ENCODE measurements around the gene ELK1.

The ELK1 gene

DNA sequence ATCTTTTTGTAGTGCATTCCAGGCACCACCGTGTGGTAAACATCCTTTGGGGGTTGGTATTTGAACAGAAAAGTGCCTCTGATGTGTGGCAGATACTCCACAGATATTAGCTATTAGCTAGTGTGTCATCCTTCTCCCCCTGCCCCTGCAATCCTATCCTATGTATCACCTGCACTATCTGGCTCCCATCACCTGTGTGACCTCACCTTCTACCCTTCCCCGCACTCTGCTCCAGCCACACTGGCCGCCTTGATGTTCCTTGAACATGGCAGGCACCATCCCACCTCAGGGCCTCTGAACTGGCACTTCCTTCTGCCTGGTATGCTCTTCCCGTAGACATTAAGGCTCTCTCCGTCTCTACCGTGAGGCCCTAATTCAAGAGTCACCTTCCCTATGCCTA is 3.7 kb downstream of the ELK1 start:
- TF ChIP-seq YY1 (IDR thresholded peaks at IDR 0.05; ENCODE audit: low read depth) = no peak
- TF ChIP-seq FOXM1 (IDR thresholded peaks at IDR 0.05; ENCODE audit: borderline replicate concordance, low read depth) = no peak

DNA sequence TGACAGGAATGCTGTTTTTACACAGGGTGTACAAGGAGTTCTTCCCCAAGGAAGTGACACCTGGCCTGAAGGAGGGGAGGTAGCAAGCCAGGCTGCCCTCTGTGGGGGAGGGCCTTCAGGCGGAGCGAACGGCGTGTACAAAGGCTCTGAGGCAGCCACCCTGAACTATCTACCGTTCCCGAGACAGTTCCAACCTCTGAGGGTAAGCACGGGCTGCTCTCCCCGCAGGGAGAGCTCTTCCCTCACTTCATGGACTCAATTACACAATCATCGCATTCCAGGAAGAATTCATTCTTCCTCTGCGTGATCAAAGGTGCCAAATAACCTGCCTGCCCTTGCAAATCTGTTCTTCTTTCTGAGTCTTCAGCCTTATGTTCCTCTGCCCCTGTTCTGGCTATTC is 4.8 kb downstream of the ELK1 start:
- TF ChIP-seq EGR1 (IDR thresholded peaks at IDR 0.05) = no peak
- TF ChIP-seq MAX (IDR thresholded peaks at IDR 0.05) = no peak
- no peak for TF ChIP-seq EP300 (IDR thresholded peaks at IDR 0.05; ENCODE audit: borderline replicate concordance)
- TF ChIP-seq REST (IDR thresholded peaks at IDR 0.05; ENCODE audit: low read depth) = no peak
- TF ChIP-seq CEBPB (IDR thresholded peaks at IDR 0.05) = no peak
- TF ChIP-seq YY1 (IDR thresholded peaks at IDR 0.05; ENCODE audit: low read depth) = no peak
- no peak for TF ChIP-seq TAF1 (IDR thresholded peaks at IDR 0.05; ENCODE audit: low read depth)
- no peak for TF ChIP-seq ZBTB7A (IDR thresholded peaks at IDR 0.05; ENCODE audit: low read depth)
- no peak for TF ChIP-seq CREB1 (IDR thresholded peaks at IDR 0.05; ENCODE audit: low read depth)
- no peak for TF ChIP-seq TEAD4 (IDR thresholded peaks at IDR 0.05)
- TF ChIP-seq, protein P1, sequence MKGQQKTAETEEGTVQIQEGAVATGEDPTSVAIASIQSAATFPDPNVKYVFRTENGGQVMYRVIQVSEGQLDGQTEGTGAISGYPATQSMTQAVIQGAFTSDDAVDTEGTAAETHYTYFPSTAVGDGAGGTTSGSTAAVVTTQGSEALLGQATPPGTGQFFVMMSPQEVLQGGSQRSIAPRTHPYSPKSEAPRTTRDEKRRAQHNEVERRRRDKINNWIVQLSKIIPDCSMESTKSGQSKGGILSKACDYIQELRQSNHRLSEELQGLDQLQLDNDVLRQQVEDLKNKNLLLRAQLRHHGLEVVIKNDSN (IDR thresholded peaks at IDR 0.05) = no peak
- TF ChIP-seq NFIC (IDR thresholded peaks at IDR 0.05) = no peak
- TF ChIP-seq FOXM1 (IDR thresholded peaks at IDR 0.05; ENCODE audit: borderline replicate concordance, low read depth) = no peak
- TF ChIP-seq TCF12 (IDR thresholded peaks at IDR 0.05; ENCODE audit: low read depth) = no peak
- TF ChIP-seq RAD21 (IDR thresholded peaks at IDR 0.05; ENCODE audit: low read depth) = no peak

DNA sequence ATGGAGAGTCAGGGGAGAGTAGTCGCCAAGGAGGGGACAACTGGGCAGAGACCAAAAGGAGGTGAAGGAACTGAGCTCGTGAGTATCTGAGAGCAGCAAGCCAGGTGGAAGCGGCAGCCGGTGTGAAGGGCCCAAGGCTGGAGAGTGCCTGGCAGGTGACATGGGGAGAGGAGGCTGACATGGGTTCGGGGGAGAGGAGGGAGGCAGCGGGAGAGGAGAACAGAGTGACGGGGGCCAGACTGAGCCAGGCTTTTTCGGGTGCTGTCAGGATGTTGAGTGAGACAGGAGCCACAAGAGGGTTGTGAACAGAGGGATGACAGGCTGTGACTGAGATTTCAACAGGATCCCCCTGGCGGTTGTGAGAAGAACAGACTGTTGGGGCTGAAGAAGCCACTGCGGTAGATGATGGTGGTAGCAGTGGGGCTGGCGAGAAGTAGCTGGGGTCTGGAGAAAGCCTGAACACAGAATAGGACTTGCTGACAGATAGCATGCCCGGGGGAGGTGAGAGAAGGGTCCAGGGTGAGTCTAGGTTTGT is 5.7 kb downstream of the ELK1 start:
- TF ChIP-seq REST (IDR thresholded peaks at IDR 0.05; ENCODE audit: low read depth) (no peak), CEBPB (IDR thresholded peaks at IDR 0.05) (no peak), FOXM1 (IDR thresholded peaks at IDR 0.05; ENCODE audit: borderline replicate concordance, low read depth) (no peak)

DNA sequence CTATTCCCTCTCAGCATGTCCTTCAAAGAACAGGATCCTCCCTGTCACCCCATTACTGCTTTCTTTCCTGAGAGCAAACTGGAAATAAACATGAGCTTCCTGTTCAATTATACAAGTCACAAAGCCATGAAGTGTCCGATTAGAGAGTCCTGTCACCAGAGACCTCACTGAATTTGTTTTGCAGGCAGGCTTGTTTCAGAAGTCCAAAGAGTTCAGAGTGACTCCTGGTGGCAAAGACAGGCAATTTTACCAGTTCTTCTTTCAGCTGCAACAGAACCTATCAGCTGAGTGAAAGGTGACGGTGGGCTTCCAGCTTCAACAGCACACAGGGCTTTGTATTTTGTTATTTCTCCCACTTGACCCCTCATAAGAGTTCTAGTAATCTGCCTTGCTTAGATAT is 6.4 kb downstream of the ELK1 start:
- TF ChIP-seq TCF12 (IDR thresholded peaks at IDR 0.05; ENCODE audit: low read depth) = no peak
- no peak for TF ChIP-seq EGR1 (IDR thresholded peaks at IDR 0.05)
- no peak for TF ChIP-seq ZBTB7A (IDR thresholded peaks at IDR 0.05; ENCODE audit: low read depth)
- no peak for TF ChIP-seq TEAD4 (IDR thresholded peaks at IDR 0.05)
- TF ChIP-seq, protein P1 (IDR thresholded peaks at IDR 0.05) = no peak
- TF ChIP-seq FOXM1 (IDR thresholded peaks at IDR 0.05; ENCODE audit: borderline replicate concordance, low read depth) = no peak
- no peak for TF ChIP-seq TAF1 (IDR thresholded peaks at IDR 0.05; ENCODE audit: low read depth)
- TF ChIP-seq CEBPB (IDR thresholded peaks at IDR 0.05) = no peak
- no peak for TF ChIP-seq REST (IDR thresholded peaks at IDR 0.05; ENCODE audit: low read depth)
- no peak for TF ChIP-seq EP300 (IDR thresholded peaks at IDR 0.05; ENCODE audit: borderline replicate concordance)
- TF ChIP-seq RAD21 (IDR thresholded peaks at IDR 0.05; ENCODE audit: low read depth) = no peak
- no peak for TF ChIP-seq NFIC (IDR thresholded peaks at IDR 0.05)
- TF ChIP-seq YY1 (IDR thresholded peaks at IDR 0.05; ENCODE audit: low read depth) = no peak
- no peak for TF ChIP-seq MAX (IDR thresholded peaks at IDR 0.05)
- TF ChIP-seq CREB1 (IDR thresholded peaks at IDR 0.05; ENCODE audit: low read depth) = no peak

- TF ChIP-seq TEAD4 (IDR thresholded peaks at IDR 0.05) (no peak), FOXM1 (IDR thresholded peaks at IDR 0.05; ENCODE audit: borderline replicate concordance, low read depth) (no peak), RAD21 (IDR thresholded peaks at IDR 0.05; ENCODE audit: low read depth) (no peak), EP300 (IDR thresholded peaks at IDR 0.05; ENCODE audit: borderline replicate concordance) (no peak), TAF1 (IDR thresholded peaks at IDR 0.05; ENCODE audit: low read depth) (no peak), REST (IDR thresholded peaks at IDR 0.05; ENCODE audit: low read depth) (no peak), EGR1 (IDR thresholded peaks at IDR 0.05) (no peak), NFIC (IDR thresholded peaks at IDR 0.05) (no peak), ZBTB7A (IDR thresholded peaks at IDR 0.05; ENCODE audit: low read depth) (no peak), YY1 (IDR thresholded peaks at IDR 0.05; ENCODE audit: low read depth) (no peak), CREB1 (IDR thresholded peaks at IDR 0.05; ENCODE audit: low read depth) (no peak), CEBPB (IDR thresholded peaks at IDR 0.05) (no peak), TCF12 (IDR thresholded peaks at IDR 0.05; ENCODE audit: low read depth) (no peak), MAX (IDR thresholded peaks at IDR 0.05) (no peak)
- TF ChIP-seq, protein P1 (IDR thresholded peaks at IDR 0.05) = no peak
These were observed 11.5 kb downstream of the ELK1 start for GRCh38 chrX:47638816-47639215.
